ENCODE data around the gene SMYD3. TPM values are rescaled to one million over a fixed set of nuclear protein-coding genes. Genes with fewer than 3 reads are reported as not detected.

Gene SMYD3
- total RNA-seq, 3 donors from 2014 or later: 16.3 to 18.0 (median 16.4) TPM

- intact Hi-C loops (cut with DNase I, micrococcal nuclease): no loop called here
- H3K4me1 ChIP-seq (ENCODE audit: low read depth): no peaks in the 10 kb centered on the region
- no peaks in the 10 kb centered on the region for H3K9me3 ChIP-seq
- DNase-seq (no peak), ATAC-seq (peak; percentile 47)
- H3K4me3 ChIP-seq: no peak overlapping the region
- no peaks in the 10 kb centered on the region for H3K36me3 ChIP-seq (ENCODE audit: low read depth)
- TF ChIP-seq CTCF (IDR thresholded peaks at IDR 0.05): no peak
Observed at GRCh38 chr1:246159279-246160227, 347.5 kb downstream of the SMYD3 start.

GRCh38 chr1:246158131-246158530 is 348.9 kb downstream of the SMYD3 start:
- no peak for DNase-seq
- no peaks in the 10 kb centered on the region for H3K36me3 ChIP-seq (ENCODE audit: low read depth)
- H3K4me1 ChIP-seq (ENCODE audit: low read depth): no peaks in the 10 kb centered on the region
- H3K4me3 ChIP-seq: no peak overlapping the region
- intact Hi-C loops (cut with DNase I, micrococcal nuclease): no loop called here
- TF ChIP-seq CTCF (IDR thresholded peaks at IDR 0.05): no peak
- no peak for ATAC-seq
- H3K9me3 ChIP-seq: no peaks in the 10 kb centered on the region

GRCh38 chr1:246157516-246157915 is 349.6 kb downstream of the SMYD3 start:
- intact Hi-C loops (cut with DNase I, micrococcal nuclease): no loop called here
- no peaks in the 10 kb centered on the region for H3K4me1 ChIP-seq (ENCODE audit: low read depth)
- no peak overlapping the region for H3K4me3 ChIP-seq
- no peaks in the 10 kb centered on the region for H3K36me3 ChIP-seq (ENCODE audit: low read depth)
- H3K9me3 ChIP-seq: no peaks in the 10 kb centered on the region
- DNase-seq: no peak
- no peak for TF ChIP-seq CTCF (IDR thresholded peaks at IDR 0.05)
- ATAC-seq: no peak

GRCh38 chr1:246156847-246157246 is 350.2 kb downstream of the SMYD3 start:
- DNase-seq (no peak), ATAC-seq (no peak)
- intact Hi-C loops (cut with DNase I, micrococcal nuclease): no loop called here
- H3K4me1 ChIP-seq (ENCODE audit: low read depth): no peaks in the 10 kb centered on the region
- H3K9me3 ChIP-seq: no peaks in the 10 kb centered on the region
- no peak overlapping the region for H3K4me3 ChIP-seq
- H3K36me3 ChIP-seq (ENCODE audit: low read depth): no peaks in the 10 kb centered on the region
- no peak for TF ChIP-seq CTCF (IDR thresholded peaks at IDR 0.05)

- no peak for TF ChIP-seq CTCF (IDR thresholded peaks at IDR 0.05)
- no peak for ATAC-seq
- DNase-seq: no peak
- Histone ChIP-seq H3K36me3 (ENCODE audit: low read depth) (no peaks in the 10 kb centered on the region), H3K4me1 (ENCODE audit: low read depth) (no peaks in the 10 kb centered on the region), H3K4me3 (no peak overlapping the region), H3K9me3 (no peaks in the 10 kb centered on the region)
- intact Hi-C loops (cut with DNase I, micrococcal nuclease): no loop called here
Observed at GRCh38 chr1:246155923-246156322, 351.2 kb downstream of the SMYD3 start.

Data from mucosa of descending colon (tissue), 3 donors.